HepG2 (cell line): ENCODE results near the gene SLC16A1. TPM values are rescaled to one million over a fixed set of nuclear protein-coding genes. Genes with fewer than 3 reads are reported as not detected.

ENCODE experiments used
- ELF3 ChIP-seq: IDR thresholded peaks from 2 replicates; pipeline ENCODE4 v1.6.1; 2016; ENCODE audit warnings: missing genetic modification reagents, missing compliant biosample characterization
- ERF ChIP-seq: IDR thresholded peaks from 2 replicates; pipeline ENCODE4 v1.6.1; 2018; ENCODE audit warnings: missing biosample characterization, missing genetic modification reagents
- GRHL1 ChIP-seq: sonication (generic); formaldehyde crosslinking; conservative IDR thresholded peaks from 2 replicates; pipeline ENCODE4 v1.8.0; 2022; ENCODE audit warnings: missing genetic modification reagents
- HDAC1 ChIP-seq: sonication (generic); formaldehyde crosslinking; IDR thresholded peaks from 2 replicates; pipeline ENCODE4 v1.5.1; 2020; ENCODE audit warnings: mild to moderate bottlenecking, missing genetic modification reagents
- HNF4A ChIP-seq: sonication (generic); formaldehyde crosslinking; IDR thresholded peaks from 2 replicates; pipeline ENCODE4 v1.4.0; 2020; ENCODE audit warnings: missing genetic modification reagents
- IKZF5 ChIP-seq: IDR thresholded peaks from 2 replicates; pipeline ENCODE4 v1.6.1; 2018; ENCODE audit warnings: missing genetic modification reagents, mild to moderate bottlenecking, missing compliant biosample characterization
- NFE2L2 ChIP-seq: fragments of 150-350 bp; IDR thresholded peaks from 2 replicates; pipeline ENCODE4 v1.6.1; 2014; ENCODE audit warnings: low read length
- PATZ1 ChIP-seq: sonication (generic); formaldehyde crosslinking; IDR thresholded peaks from 2 replicates; pipeline ENCODE4 v1.4.0; 2020; ENCODE audit warnings: missing genetic modification reagents
- PAXIP1 ChIP-seq: sonication (generic); formaldehyde crosslinking; conservative IDR thresholded peaks from 2 replicates; pipeline ENCODE4 v1.4.0; 2020; ENCODE audit warnings: mild to moderate bottlenecking, missing genetic modification reagents, moderate library complexity
- POGZ ChIP-seq: sonication (generic); formaldehyde crosslinking; IDR thresholded peaks from 2 replicates; pipeline ENCODE4 v1.4.0; 2020; ENCODE audit warnings: mild to moderate bottlenecking, missing genetic modification reagents
- PPARG ChIP-seq: conservative IDR thresholded peaks from 2 replicates; pipeline ENCODE4 v1.6.1; 2016; ENCODE audit warnings: missing biosample characterization, missing genetic modification reagents
- RXRB ChIP-seq: IDR thresholded peaks from 2 replicates; pipeline ENCODE4 v1.6.1; 2016; ENCODE audit warnings: borderline replicate concordance, missing genetic modification reagents, missing compliant biosample characterization
- ZNF20 ChIP-seq: sonication (generic); formaldehyde crosslinking; IDR thresholded peaks from 2 replicates; pipeline ENCODE4 v1.4.0; 2020; ENCODE audit warnings: mild to moderate bottlenecking, moderate library complexity, missing genetic modification reagents
- ZNF343 ChIP-seq: sonication (generic); formaldehyde crosslinking; IDR thresholded peaks from 2 replicates; pipeline ENCODE4 v1.4.0; 2020; ENCODE audit warnings: mild to moderate bottlenecking, missing genetic modification reagents
- ZNF770 ChIP-seq: sonication (generic); formaldehyde crosslinking; IDR thresholded peaks from 2 replicates; pipeline ENCODE4 v1.5.0; 2020; ENCODE audit warnings: mild to moderate bottlenecking, missing genetic modification reagents
- polyA plus RNA-seq, 8 experiments: library from polyadenylated mRNA; depleted of rRNA in 3 of 8; stranded (reverse) in 7 of 8; unstranded in 1 of 8; fragments of >200 nt; fragmentation: Illumina TruSeq in 4 of 8; extraction: Trizol in 4 of 8; gene quantifications; 2 replicates each; pipeline versions ENCODE4 v1.2.1 to v1.2.3, GENCODE V29; 2011 to 2016; ENCODE audit warnings: low read depth in 4 of 8, missing spikeins in 1 of 8, mixed read lengths in 1 of 8; ENCODE audit not compliant: insufficient read depth in 1 of 8
- total RNA-seq, 5 experiments: library from RNA; depleted of rRNA; stranded (reverse); fragments of >200 nt; fragmentation: Illumina TruSeq; extraction: Trizol; gene quantifications; 2 replicates each; pipeline ENCODE4 v1.2.3, GENCODE V29; 2016; ENCODE audit warnings: low read depth in 1 of 5
- TF ChIP-seq, protein P1 (sequence below): sonication (generic); formaldehyde crosslinking; IDR thresholded peaks from 2 replicates; pipeline ENCODE4 v1.4.0; 2020; ENCODE audit warnings: missing genetic modification reagents, mild to moderate bottlenecking, borderline replicate concordance

The SLC16A1 gene
- total and polyA plus RNA-seq, 2 of the 13 experiments (the other 11 are each of a cell fraction or from before 2014, with no cell fraction given): 106 to 142 TPM

GRCh38 chr1:113003751-113004690 lies 48.0 kb upstream of the SLC16A1 start (continued):
- TF ChIP-seq PATZ1 (peak; percentile 71; the same call in 1 of the 2 replicates), ERF (CRISPR knock-in tag) (peak; percentile 29; the same call in 1 of the 2 replicates), NFE2L2 (no peak), HNF4A (CRISPR knock-in tag) (peak; percentile 82), ELF3 (CRISPR knock-in tag) (peak; percentile 93), ZNF770 (no peak; the same call in 1 of the 2 replicates), GRHL1 (CRISPR knock-in tag) (no peak), POGZ (CRISPR knock-in tag) (peak; percentile 16; the same call in 1 of the 2 replicates), ZNF343 (CRISPR knock-in tag) (no peak), IKZF5 (CRISPR knock-in tag) (peak; percentile 38; the same call in 1 of the 2 replicates), PPARG (CRISPR knock-in tag) (peak; percentile 100), HDAC1 (CRISPR knock-in tag) (peak; percentile 59; the same call in 1 of the 2 replicates), ZNF20 (CRISPR knock-in tag) (no peak), PAXIP1 (CRISPR knock-in tag) (peak; percentile 98), RXRB (CRISPR knock-in tag) (peak; percentile 100)
- TF ChIP-seq, protein P1, sequence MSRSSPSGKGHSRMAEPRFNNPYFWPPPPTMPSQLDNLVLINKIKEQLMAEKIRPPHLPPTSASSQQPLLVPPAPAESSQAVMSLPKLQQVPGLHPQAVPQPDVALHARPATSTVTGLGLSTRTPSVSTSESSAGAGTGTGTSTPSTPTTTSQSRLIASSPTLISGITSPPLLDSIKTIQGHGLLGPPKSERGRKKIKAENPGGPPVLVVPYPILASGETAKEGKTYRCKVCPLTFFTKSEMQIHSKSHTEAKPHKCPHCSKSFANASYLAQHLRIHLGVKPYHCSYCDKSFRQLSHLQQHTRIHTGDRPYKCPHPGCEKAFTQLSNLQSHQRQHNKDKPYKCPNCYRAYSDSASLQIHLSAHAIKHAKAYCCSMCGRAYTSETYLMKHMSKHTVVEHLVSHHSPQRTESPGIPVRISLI (CRISPR knock-in tag): peak; percentile 93
